Measurements from ENCODE around the gene CUBN.

CUBN gene

GRCh38 chr10:17081431-17081830 lies 48.2 kb downstream of the CUBN start:
- TF ChIP-seq POLR2A (IDR thresholded peaks at IDR 0.05; ENCODE audit: low read depth, low read length): no peak
- FAIRE-seq (no peak), DNase-seq (ENCODE audit: insufficient read length, low spot score) (no peak)

GRCh38 chr10:17077890-17078289 lies 51.7 kb downstream of the CUBN start:
- no peak for TF ChIP-seq POLR2A (IDR thresholded peaks at IDR 0.05; ENCODE audit: low read depth, low read length)
- DNase-seq (ENCODE audit: insufficient read length, low spot score): no peak
- peak; percentile 41 for FAIRE-seq

- peak; percentile 27 for FAIRE-seq
- no peak for TF ChIP-seq POLR2A (IDR thresholded peaks at IDR 0.05; ENCODE audit: low read depth, low read length)
Measured at GRCh38 chr10:17077346-17077781, 52.2 kb downstream of the CUBN start.

DNA sequence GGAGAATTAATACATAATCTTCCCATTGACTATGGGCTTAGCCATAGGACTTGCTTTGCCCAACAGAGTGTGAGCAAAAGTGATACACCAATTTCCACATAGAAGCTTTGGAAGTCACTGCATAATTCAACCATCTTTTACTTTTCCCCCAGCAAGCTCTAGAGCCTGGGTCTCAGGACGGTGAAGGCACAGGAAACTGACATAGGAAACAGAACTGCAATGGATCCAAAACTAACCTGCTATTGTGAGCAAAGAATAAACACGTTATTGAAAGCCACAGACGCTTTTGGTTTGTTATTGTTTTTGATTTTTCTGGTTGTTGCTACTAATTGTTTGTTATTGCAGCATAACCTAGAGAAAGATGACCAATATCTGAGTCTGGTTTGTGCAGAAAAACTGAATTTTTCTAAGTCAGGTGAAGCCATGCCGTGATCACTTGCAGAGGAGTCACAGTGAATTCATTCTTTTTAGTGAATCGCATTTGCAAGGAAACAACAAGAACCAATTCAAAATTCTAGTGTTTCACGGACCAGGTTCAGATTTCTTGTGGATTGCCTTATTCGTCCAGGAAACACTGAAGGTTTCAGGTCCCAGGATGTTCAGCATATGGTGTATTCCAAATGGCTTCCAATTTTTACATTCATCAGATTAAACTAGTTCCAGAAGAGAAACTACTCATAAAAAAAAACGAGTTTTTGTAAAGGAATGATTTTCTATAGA lies 52.8 kb downstream of the CUBN start:
- DNase-seq (ENCODE audit: insufficient read length, low spot score) (no peak), FAIRE-seq (peak; percentile 73)
- TF ChIP-seq POLR2A (IDR thresholded peaks at IDR 0.05; ENCODE audit: low read depth, low read length): no peak

More at GRCh38 chr10:17077346-17077781, 52.2 kb downstream of the CUBN start:
- DNase-seq (ENCODE audit: insufficient read length, low spot score): no peak

DNA sequence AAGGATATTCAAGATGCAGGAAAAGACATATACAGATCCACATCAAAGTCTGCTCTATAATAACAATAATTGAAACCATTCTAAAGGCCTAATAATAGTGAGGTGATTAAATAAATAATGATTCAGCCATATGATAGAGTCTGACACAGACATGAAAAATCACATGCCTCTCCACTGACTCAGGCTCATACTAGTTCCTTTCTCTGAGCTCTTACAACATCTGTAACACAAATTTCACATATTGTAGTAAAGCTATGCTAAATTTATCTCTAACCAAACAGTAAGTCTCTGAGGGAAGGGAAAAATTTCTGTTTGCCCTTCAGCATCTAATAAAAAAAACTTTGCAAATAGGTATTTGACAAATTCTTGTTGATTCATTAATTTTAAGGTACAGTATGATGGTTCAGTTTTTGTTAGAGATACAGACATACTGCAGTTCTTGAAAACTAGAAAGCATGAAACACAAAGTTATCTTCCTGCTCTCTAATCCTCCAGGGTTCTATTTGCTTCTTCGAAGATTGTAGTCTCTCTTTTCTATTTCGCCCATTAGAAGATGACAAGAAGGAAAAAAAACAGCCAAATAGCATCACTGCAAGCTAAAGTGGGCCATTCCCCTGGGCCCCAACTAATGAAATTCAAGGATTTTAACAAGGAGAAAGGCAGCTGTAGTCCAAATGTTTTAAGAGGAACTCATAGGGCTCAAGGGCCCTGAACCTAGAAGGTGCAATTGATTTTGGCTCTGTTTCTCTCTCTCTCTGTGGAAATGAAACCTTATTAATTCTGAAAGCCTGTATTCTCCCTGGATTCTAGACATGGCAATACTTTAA lies 53.9 kb downstream of the CUBN start:
- no peak for TF ChIP-seq POLR2A (IDR thresholded peaks at IDR 0.05; ENCODE audit: low read depth, low read length)
- no peak for DNase-seq (ENCODE audit: insufficient read length, low spot score)
- FAIRE-seq: peak; percentile 94

- FAIRE-seq (peak; percentile 96), DNase-seq (ENCODE audit: insufficient read length, low spot score) (no peak)
- no peak for TF ChIP-seq POLR2A (IDR thresholded peaks at IDR 0.05; ENCODE audit: low read depth, low read length)
Measured at GRCh38 chr10:17074541-17074847, 55.1 kb downstream of the CUBN start.

DNA sequence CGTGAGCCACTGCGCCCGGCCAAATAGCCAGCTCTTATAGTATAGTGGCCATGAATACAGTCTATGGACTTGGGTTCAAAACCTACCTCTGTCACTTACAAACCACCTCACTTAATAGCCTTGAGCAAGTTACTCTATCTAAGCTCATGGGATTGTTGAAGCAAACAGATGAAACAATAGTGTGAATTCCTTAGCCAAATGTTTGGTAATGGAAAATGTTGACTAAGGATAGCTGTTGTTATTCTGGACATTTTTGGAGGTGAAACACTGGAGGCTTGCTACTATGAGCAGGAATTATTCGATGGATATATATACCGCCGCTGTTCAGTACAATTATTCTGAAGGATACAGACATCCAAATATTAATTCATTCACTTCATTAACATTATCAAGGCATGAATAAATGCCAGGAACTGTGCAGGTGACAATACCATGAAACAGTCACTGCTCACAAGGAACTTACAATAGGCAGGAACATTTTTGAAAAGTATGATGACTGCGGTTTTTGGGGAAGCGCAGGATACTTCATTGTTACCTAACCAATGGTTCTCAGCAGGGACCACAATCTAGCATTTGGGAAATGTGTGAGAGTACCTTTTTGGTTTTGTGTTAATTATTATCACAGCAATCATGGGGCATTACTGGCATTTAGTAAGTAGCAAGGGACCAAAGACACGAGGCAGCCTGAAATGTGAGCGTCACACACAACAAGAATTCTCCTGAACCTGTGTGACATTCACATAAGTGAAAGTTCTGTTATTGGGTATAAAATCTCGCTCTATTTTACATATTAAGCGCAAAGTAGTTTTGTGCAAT lies 55.7 kb downstream of the CUBN start:
- DNase-seq (ENCODE audit: insufficient read length, low spot score) (no peak), FAIRE-seq (peak; percentile 80)
- no peak for TF ChIP-seq POLR2A (IDR thresholded peaks at IDR 0.05; ENCODE audit: low read depth, low read length)

DNA sequence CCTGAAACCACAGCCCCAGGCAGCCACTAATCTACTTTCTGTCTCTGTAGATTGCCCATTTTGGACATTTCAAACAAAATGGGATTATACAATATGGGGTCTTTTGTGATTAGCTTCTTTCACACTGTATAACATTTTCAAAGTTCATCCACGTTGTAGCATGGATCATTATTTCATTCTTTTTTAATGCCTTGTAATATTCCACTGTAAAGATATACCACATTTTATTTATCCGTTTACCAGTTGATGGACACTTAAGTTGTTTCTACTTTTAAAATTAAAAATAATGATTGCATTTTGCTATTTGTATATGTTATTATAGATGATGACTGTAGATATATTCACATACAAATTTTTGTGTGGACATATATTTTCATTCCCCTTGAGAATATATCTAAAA lies 60.7 kb downstream of the CUBN start:
- no peak for TF ChIP-seq POLR2A (IDR thresholded peaks at IDR 0.05; ENCODE audit: low read depth, low read length)
- FAIRE-seq: no peak
- DNase-seq (ENCODE audit: insufficient read length, low spot score): no peak

DNA sequence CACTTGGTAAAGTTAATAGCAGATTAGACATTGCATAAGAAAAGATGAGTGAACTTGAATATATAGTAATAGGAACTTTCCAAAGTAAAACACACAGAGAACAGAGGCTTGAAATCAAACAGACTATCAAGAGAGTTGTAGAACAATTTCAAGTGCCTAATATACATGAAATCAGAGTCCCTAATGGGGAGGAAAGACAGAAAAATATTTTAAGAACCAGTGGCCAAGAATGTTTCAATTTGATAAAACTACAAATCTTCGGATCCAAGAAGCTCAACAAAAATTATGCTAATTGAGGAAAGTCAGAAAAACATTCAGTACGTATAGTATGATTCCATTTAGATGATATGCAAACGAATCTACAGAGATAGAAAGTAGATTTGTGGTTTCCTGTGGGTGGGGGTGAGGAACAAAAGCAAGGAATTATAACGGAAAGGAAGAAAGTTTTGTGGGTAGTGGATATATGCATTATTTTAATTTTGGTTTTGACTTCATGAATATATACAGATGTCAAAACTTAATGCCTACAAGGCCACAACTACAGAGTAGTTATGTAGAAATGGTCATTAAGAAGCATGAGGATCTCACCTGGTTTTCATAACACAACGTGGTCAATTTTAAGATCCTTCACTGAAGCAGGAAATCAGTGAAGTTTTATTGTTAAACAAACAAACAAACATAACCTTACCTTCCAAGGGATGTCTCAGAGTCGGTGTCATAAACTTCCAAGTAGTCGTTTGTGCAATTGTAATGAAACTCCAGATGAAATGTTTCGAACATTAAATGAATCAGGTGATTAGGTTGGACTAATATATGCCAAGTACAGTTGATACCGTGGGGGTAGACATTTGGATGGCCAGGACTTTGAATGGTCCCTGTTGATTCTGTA lies 62.0 kb downstream of the CUBN start:
- FAIRE-seq (peak; percentile 96), DNase-seq (ENCODE audit: insufficient read length, low spot score) (no peak)
- no peak for TF ChIP-seq POLR2A (IDR thresholded peaks at IDR 0.05; ENCODE audit: low read depth, low read length)

- TF ChIP-seq POLR2A (IDR thresholded peaks at IDR 0.05; ENCODE audit: low read depth, low read length): no peak
- peak; percentile 81 for FAIRE-seq
- DNase-seq (ENCODE audit: insufficient read length, low spot score): no peak
Measured at GRCh38 chr10:17066807-17067206, 62.8 kb downstream of the CUBN start.

DNA sequence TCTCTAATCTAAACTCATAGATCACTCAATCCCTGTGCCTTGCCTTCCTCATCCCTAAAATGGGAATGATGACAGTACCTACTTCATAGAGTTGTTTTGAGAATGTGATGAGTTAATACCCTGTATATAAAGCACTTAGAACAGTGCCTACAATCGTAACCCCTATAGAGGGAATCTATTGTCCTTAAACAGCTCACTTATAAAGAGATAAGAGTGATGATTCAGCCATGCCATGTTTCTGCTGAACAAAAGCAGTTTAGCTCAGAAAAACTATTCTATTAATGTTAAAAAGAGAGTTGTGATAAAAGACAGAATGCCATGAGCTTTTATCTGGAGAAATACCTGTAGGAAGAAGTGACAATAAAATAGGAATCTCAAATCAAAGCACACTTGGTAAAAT lies 63.6 kb downstream of the CUBN start:
- FAIRE-seq (peak; percentile 48), DNase-seq (ENCODE audit: insufficient read length, low spot score) (no peak)
- TF ChIP-seq POLR2A (IDR thresholded peaks at IDR 0.05; ENCODE audit: low read depth, low read length): no peak

DNA sequence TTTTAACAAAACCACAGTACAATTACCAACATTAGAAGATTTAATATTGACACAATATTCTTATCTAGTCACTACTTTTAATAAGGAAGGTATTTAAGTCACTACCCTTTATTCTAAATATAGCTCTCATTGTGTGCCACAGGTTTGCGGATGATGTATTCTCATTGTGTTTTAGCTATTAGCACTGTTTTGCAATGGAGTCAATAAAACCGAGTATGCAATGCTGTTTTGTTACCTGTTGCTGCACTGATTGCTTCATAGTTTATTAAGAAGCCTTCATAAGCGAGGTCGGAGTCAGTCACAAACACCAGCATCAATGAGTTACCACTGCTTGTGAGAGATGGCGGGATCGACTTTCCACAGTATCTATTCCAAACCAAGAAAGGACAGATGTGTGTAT lies 64.3 kb downstream of the CUBN start:
- peak; percentile 72 for FAIRE-seq
- no peak for TF ChIP-seq POLR2A (IDR thresholded peaks at IDR 0.05; ENCODE audit: low read depth, low read length)

DNA sequence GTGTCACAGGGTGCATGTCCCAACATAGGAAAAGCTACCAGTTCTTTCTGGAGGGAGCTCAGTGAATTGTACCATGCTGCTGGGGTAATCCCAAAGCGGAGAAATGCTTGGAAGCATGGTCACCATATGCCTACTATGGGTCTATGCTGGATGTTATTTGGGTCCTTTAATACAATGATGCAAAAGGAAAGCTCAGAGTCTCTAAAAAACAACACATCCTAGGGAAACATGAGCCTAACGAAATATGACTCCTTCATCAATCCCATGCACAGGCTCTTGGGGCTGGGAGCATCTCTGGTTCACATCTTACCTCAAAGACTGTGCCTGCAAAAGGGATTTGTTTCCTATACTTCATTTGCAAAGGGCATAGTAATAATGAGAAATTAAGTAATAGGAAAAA lies 65.2 kb downstream of the CUBN start:
- DNase-seq (ENCODE audit: insufficient read length, low spot score): no peak
- TF ChIP-seq POLR2A (IDR thresholded peaks at IDR 0.05; ENCODE audit: low read depth, low read length): no peak
- FAIRE-seq: peak; percentile 91

More for the DNA sequence above, 64.3 kb downstream of the CUBN start:
- DNase-seq (ENCODE audit: insufficient read length, low spot score): no peak

Measured in H54 (cell line).